CD4-positive, alpha-beta T cell (primary cell): ENCODE results near the gene GALNT1. TPM values are rescaled to one million over a fixed set of nuclear protein-coding genes. Genes with fewer than 3 reads are reported as not detected.

Experiments used
- ATAC-seq: fragments of 200-7000 bp; cut with Tn5 transposase; one replicate; pipeline ENCODE4 v1.10.0; 2022; ENCODE audit warnings: mild to moderate bottlenecking; ENCODE audit not compliant: poor library complexity
- CTCF ChIA-PET: fragments of 350-600 bp; sonication (Branson Sonifier 250); formaldehyde crosslinking; loops from one replicate; lab custom pipeline; 2021; ENCODE audit warnings: antibody characterized with exemption, inconsistent platforms; lab: Charles Lee
- POLR2A ChIA-PET: fragments of 350-600 bp; sonication (Branson Sonifier 250); formaldehyde crosslinking; loops from one replicate; lab custom pipeline; 2021; ENCODE audit warnings: antibody characterized with exemption, inconsistent platforms; lab: Charles Lee
- DNase-seq, 14 experiments: peaks; one replicate each; pipeline ENCODE4 v3.0.0-alpha.2; 2013 to 2020; ENCODE audit warnings: mixed read lengths in 2 of 14
- H3K27ac ChIP-seq, 2 donors: one replicate each; pipeline versions ENCODE4 v1.5.1 to v1.7.0; 2013; ENCODE audit warnings: low read length in 2 of 2, low read depth in 1 of 2, mild to moderate bottlenecking in 1 of 2
- H3K27me3 ChIP-seq, 2 experiments: 1 replicate in 1 of 2; 2 replicates in 1 of 2; pipeline versions ENCODE4 v1.6.1 to v1.7.0; 2013; ENCODE audit warnings: low read length in 2 of 2, control low read depth in 1 of 2, mild to moderate bottlenecking in 1 of 2, moderate library complexity in 1 of 2; ENCODE audit not compliant: insufficient read depth in 2 of 2, control insufficient read depth in 1 of 2
- H3K36me3 ChIP-seq: one replicate; pipeline ENCODE4 v1.6.1; 2013; ENCODE audit warnings: low read length, control low read depth; ENCODE audit not compliant: insufficient read depth
- H3K4me1 ChIP-seq: one replicate; pipeline ENCODE4 v1.6.1; 2013; ENCODE audit warnings: low read length, control low read depth; ENCODE audit not compliant: insufficient read depth
- H3K4me3 ChIP-seq: one replicate; pipeline ENCODE4 v1.5.1; 2013; ENCODE audit warnings: mild to moderate bottlenecking, low read length, moderate library complexity
- H3K9me3 ChIP-seq, 2 experiments: 1 replicate in 1 of 2; 2 replicates in 1 of 2; pipeline versions ENCODE4 v1.6.1 to v1.7.0; 2013; ENCODE audit warnings: low read length in 2 of 2, mild to moderate bottlenecking in 2 of 2, control low read depth in 1 of 2, moderate library complexity in 1 of 2; ENCODE audit not compliant: control insufficient read depth in 1 of 2, insufficient read depth in 1 of 2
- H3K27ac Mint-ChIP-seq: one replicate; pipeline ENCODE4 v1.8.0; 2020; ENCODE audit warnings: mixed read lengths
- H3K27me3 Mint-ChIP-seq: one replicate; pipeline ENCODE4 v1.8.0; 2021; ENCODE audit warnings: mixed read lengths
- H3K36me3 Mint-ChIP-seq: one replicate; pipeline ENCODE4 v1.8.0; 2021; ENCODE audit warnings: low read depth, mixed read lengths
- H3K4me1 Mint-ChIP-seq: one replicate; pipeline ENCODE4 v1.8.0; 2021; ENCODE audit warnings: low read depth, mixed read lengths
- H3K4me3 Mint-ChIP-seq: one replicate; pipeline ENCODE4 v1.8.0; 2020; ENCODE audit warnings: mild to moderate bottlenecking, mixed read lengths
- H3K9me3 Mint-ChIP-seq: one replicate; pipeline ENCODE4 v1.8.0; 2020; ENCODE audit warnings: mixed read lengths
- intact Hi-C, 2 experiments: fragments of 100-400 bp; cut with DNase I in 1 of 2; cut with micrococcal nuclease in 1 of 2; formaldehyde crosslinking; loops; one replicate each; pipeline versions ENCODE4 v1.15.1 to v1.9.0; 2023 to 2025; cut with DNase I, micrococcal nuclease
- total RNA-seq, 174 experiments: library from RNA in 2 of 174; stranded (reverse) in 2 of 174; gene quantifications; one replicate each; pipeline ENCODE4 v1.2.3 and lab custom pipeline; 2021 to 2026
- TF ChIP-seq, protein P1 (sequence below): fragments of 200-600 bp; IDR thresholded peaks from one replicate; pipeline ENCODE4 v1.8.0; 2022; ENCODE audit warnings: antibody characterized with exemption, mild to moderate bottlenecking

GALNT1 gene
- total RNA-seq, 2 experiments from 2014 or later: 16.1 to 17.9 TPM

DNA sequence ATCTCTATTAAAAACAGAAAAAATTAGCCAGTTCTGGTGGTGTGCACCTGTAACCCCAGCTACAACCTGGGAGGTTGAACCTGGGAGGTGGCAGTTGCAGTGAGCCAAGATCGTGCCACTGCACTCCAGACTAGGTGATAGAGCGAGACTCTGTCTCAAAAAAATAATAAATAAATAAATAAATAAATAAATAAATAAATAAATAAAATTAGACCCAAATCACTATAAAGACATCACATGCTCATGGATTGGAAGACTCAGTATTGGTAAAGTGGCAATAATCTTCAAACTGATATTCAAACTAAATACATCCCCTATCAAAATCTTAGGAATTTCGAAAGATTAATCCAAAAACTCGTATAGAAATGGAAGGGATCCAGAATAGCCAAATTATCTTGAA, 15.5 kb upstream of the GALNT1 start:
- no peaks in the 10 kb centered on the region for H3K4me1 ChIP-seq
- ChIA-PET CTCF (no interaction called here), POLR2A (no interaction called here)
- no peaks in the 10 kb centered on the region for H3K4me1 Mint-ChIP-seq
- no peaks in the 10 kb centered on the region for H3K36me3 Mint-ChIP-seq
- no peaks in the 10 kb centered on the region for H3K9me3 Mint-ChIP-seq
- H3K27me3 Mint-ChIP-seq: peaks cover 5% of the 10 kb centered on the region
- no peak overlapping the region for H3K4me3 ChIP-seq
- DNase-seq: no peak
- intact Hi-C loops: no loop called here
- TF ChIP-seq, protein P1, sequence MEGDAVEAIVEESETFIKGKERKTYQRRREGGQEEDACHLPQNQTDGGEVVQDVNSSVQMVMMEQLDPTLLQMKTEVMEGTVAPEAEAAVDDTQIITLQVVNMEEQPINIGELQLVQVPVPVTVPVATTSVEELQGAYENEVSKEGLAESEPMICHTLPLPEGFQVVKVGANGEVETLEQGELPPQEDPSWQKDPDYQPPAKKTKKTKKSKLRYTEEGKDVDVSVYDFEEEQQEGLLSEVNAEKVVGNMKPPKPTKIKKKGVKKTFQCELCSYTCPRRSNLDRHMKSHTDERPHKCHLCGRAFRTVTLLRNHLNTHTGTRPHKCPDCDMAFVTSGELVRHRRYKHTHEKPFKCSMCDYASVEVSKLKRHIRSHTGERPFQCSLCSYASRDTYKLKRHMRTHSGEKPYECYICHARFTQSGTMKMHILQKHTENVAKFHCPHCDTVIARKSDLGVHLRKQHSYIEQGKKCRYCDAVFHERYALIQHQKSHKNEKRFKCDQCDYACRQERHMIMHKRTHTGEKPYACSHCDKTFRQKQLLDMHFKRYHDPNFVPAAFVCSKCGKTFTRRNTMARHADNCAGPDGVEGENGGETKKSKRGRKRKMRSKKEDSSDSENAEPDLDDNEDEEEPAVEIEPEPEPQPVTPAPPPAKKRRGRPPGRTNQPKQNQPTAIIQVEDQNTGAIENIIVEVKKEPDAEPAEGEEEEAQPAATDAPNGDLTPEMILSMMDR: no peak
- ATAC-seq: no peak
- H3K9me3 ChIP-seq: no peaks in the 10 kb centered on the region
- H3K27ac Mint-ChIP-seq: no peak overlapping the region
- H3K27me3 ChIP-seq: no peaks in the 10 kb centered on the region
- H3K36me3 ChIP-seq: no peaks in the 10 kb centered on the region
- no peak overlapping the region for H3K27ac ChIP-seq
- no peak overlapping the region for H3K4me3 Mint-ChIP-seq

DNA sequence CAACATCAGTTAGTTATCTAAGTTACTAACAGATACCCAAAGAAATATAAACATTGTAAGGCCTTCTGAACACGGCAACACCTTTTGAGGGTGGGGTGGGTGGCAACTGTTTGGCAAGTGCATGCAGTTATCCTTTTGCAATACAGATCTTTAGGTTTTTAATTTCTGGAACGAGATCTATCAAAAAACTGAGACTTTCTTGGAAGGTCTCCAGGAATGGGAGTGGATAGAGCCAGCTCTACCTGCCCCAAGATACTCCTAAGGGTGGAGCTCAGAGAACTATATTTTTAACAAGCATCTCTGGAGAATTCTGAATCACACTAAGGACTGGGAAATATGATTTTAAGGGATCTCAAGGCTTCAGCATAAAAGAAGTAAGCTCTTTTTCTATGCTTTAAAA, 11.4 kb upstream of the GALNT1 start:
- ATAC-seq (no peak), DNase-seq (no peak)
- intact Hi-C loops: no loop called here
- POLR2A ChIA-PET: interaction anchor here (1.1 to 1.3 kb wide), 2 partner anchors 10 to 46 kb away, joined by 3 to 5 read pairs; no protein-coding TSS in a partner anchor
- Mint-ChIP-seq H3K36me3 (no peaks in the 10 kb centered on the region), H3K4me3 (no peak overlapping the region), H3K27ac (no peak overlapping the region), H3K9me3 (no peaks in the 10 kb centered on the region), H3K27me3 (no peaks in the 10 kb centered on the region), H3K4me1 (peaks cover 13% of the 10 kb centered on the region)
- H3K27ac ChIP-seq: no peak overlapping the region
- H3K4me1 ChIP-seq: peaks cover 3% of the 10 kb centered on the region
- H3K36me3 ChIP-seq: no peaks in the 10 kb centered on the region
- no peaks in the 10 kb centered on the region for H3K27me3 ChIP-seq
- TF ChIP-seq, protein P1: no peak
- CTCF ChIA-PET: no interaction called here
- H3K9me3 ChIP-seq: no peaks in the 10 kb centered on the region
- H3K4me3 ChIP-seq: no peak overlapping the region

DNA sequence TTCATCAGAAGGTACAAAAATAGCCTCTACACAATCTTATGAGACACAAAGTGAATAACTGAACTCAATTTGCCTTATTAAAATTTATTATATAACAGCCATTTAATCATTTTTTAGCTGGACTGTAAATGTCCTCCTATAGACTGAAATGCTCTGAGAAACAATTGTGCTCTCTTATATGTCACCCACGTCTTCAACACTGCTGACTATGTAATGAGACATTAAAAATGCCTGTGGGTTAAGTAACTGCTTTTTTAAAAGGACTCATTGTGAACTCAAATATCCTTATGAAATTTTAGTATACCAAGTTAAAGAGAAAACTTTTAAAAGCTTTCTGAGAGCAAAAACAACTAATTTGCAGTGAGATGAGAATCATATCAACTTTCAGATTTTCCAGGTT, 10.4 kb upstream of the GALNT1 start:
- Mint-ChIP-seq H3K27ac (no peak overlapping the region), H3K4me1 (peaks cover 13% of the 10 kb centered on the region), H3K36me3 (no peaks in the 10 kb centered on the region), H3K27me3 (peaks cover 4% of the 10 kb centered on the region), H3K4me3 (no peak overlapping the region), H3K9me3 (no peaks in the 10 kb centered on the region)
- DNase-seq: no peak
- ChIA-PET CTCF (no interaction called here), POLR2A (interaction anchor here (1.1 to 1.3 kb wide), 2 partner anchors 9 to 45 kb away, joined by 3 to 5 read pairs; no protein-coding TSS in a partner anchor)
- Histone ChIP-seq H3K36me3 (no peaks in the 10 kb centered on the region), H3K4me3 (no peak overlapping the region), H3K9me3 (no peaks in the 10 kb centered on the region), H3K27me3 (no peaks in the 10 kb centered on the region), H3K27ac (no peak overlapping the region), H3K4me1 (peaks cover 3% of the 10 kb centered on the region)
- intact Hi-C loops: no loop called here
- TF ChIP-seq, protein P1: no peak
- ATAC-seq: no peak
